ENCODE results near the gene IPPK. TPM values are rescaled to one million over a fixed set of nuclear protein-coding genes. Genes with fewer than 3 reads are reported as not detected.

The IPPK gene
- total RNA-seq, 8 experiments from 2014 or later: 5.5 to 22.3 (median 9.6) TPM

DNA sequence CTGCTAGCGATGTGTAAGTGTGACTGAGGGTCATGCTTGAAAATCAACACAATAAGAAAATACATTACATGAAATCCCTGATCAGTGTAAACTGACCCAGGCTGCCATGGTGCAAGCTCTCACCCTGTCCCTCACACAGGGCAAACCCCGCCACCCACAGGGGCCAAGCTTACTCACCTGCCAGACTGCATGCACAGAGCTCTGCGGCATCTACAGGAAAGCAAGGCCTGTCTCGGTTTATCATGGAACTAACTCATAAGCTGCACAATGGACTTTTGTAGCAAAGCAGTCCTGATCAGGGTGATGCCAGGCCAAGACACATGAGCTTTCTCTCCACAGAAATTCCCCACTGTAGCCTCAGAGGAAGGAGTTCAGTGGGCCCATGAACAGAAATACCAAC is 9.7 kb downstream of the IPPK start:
- WGBS, 10 experiments: 73 to 100% (median 90%) methylated on average over 1 to 3 of the region's 4 CpGs; no CpG with 5 or more reads in 6 of the 10 experiments
- Histone ChIP-seq H3K27ac (no peak overlapping the region), H3K4me3 (no peak overlapping the region), H3K4me1 (replicated peaks in 1 of 2) (peaks cover 5 to 19% of the 10 kb centered on the region in 2 donors)
- peak in 2 of 8 experiments; percentile 5 to 8 for ATAC-seq (replicated peaks in 6 of 8)
- in situ Hi-C loops (cut with MboI; ENCODE audit: low pct_unique_long_range_greater_than_20kb in 2 of 9, low sequenced_read_pairs in 9 of 9, unreplicated experiment in 9 of 9): no loop called here

DNA sequence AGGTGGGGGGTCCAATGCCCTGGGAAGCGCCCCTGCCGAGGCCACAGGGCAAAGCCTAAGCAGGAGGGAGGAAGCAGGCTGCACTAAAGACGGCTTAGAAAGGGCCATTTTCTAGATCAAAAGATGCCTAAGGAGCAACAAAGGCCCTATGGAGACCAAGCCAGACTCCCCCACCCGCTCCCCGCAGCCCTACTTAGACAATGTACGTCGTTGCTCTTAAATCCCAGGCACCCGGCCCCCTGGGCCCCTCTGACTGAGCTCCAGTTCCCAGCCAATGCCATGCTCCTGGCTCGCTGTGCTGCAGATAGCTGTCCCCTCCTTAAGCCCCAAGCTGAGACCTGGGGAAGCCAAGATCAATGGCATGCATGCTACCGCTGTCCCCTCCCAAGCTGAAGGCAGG is 10.3 kb downstream of the IPPK start:
- no peak overlapping the region for H3K27ac ChIP-seq
- 40 to 100% (median 62%) methylated on average over 1 to 7 of the region's 10 CpGs; no CpG with 5 or more reads in 2 of the 10 experiments for WGBS, 10 experiments
- peaks cover 0 to 19% of the 10 kb centered on the region in 2 donors for H3K4me1 ChIP-seq (replicated peaks in 1 of 2)
- in situ Hi-C loops (cut with MboI; ENCODE audit: low pct_unique_long_range_greater_than_20kb in 2 of 9, low sequenced_read_pairs in 9 of 9, unreplicated experiment in 9 of 9): no loop called here
- ATAC-seq (replicated peaks in 6 of 8): peak in 2 of 8 experiments; percentile 49 to 62
- H3K4me3 ChIP-seq: no peak overlapping the region

DNA sequence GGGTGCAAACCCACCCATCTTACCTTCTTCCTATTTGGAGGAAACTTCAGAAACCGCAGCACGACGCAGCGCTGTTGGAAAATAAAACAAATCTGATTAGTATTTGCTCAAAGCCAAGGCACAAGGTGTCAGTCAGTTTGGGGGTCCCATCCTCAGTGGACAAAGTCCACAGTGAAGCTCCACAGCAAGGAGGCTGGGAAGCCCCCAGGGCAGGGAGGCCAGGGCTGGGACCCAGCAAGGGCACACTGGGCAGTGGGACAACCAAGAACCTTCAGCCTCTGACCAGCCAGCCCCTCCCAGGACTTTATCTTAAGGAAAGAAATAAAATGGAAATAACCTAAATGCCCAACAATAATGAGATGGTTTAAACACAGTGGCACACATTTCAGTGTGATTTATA is 11.3 kb downstream of the IPPK start:
- in situ Hi-C loops (cut with MboI; ENCODE audit: low pct_unique_long_range_greater_than_20kb in 2 of 9, low sequenced_read_pairs in 9 of 9, unreplicated experiment in 9 of 9): no loop called here
- Histone ChIP-seq H3K4me3 (no peak overlapping the region), H3K27ac (no peak overlapping the region), H3K4me1 (replicated peaks in 1 of 2) (peaks cover 0 to 19% of the 10 kb centered on the region in 2 donors)
- no peak for ATAC-seq (replicated peaks in 6 of 8)
- 93 to 100% (median 100%) methylated on average over 2 to 4 of the region's 4 CpGs; no CpG with 5 or more reads in 5 of the 10 experiments for WGBS, 10 experiments

DNA sequence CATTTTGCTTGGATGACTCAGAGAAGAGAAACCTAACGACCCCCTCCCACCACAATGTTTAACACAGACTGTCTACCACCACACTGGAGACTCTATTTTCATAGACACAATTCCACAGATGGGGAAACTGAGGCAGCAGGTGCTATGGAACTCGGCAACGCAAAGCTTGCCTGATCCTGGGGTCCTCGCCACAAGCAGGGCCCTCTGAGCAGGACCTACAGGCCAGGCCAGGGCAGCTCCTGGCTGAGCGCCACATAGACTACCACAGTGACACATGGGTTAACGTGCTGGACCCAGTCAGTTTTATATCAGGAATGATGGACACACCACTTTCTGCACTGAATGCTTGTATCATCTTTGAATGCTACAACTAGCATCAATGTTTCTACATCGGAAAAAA is 11.8 kb downstream of the IPPK start:
- H3K27ac ChIP-seq: no peak overlapping the region
- ATAC-seq (replicated peaks in 6 of 8): no peak

DNA sequence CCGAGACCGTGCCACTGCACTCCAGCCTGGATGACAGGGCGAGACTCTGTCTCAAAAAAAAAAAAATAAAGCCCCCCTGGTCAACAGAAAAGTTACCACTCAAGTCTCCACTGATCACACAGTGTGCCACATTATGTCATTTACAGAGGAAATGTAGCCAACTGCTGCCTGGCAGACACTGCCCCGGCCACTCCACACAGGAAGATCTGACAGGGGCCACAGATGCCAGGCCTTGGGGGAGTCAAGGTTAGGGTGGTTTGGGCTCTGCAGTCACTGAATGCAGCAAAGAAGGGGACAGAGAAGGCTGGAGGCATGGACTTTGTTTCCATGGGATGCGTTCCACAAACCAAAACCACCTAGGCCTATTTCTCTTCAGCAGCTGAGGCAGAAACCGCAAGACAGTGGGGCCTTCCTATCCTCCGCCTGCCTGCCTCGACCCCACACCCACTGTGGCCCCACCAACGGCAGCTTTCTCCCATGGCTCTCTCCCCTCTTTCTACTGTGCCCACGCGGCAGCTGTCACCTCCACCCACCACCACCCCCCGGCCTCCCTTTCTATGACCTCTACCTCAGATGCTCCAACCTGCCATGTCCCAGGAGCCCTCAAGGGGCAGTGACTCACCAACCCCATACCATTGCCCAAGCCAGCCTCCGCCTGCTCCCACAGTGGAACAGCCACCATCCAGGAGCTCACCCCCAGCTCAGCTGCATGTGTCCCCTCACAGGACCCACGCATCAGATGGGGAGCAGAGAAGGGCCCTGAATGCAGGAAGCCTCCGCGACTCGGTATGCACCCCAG is 12.4 kb downstream of the IPPK start:
- Histone ChIP-seq H3K4me1 (replicated peaks in 1 of 2) (peaks cover 0 to 19% of the 10 kb centered on the region in 2 donors), H3K4me3 (no peak overlapping the region), H3K27ac (no peak overlapping the region)
- ATAC-seq (replicated peaks in 6 of 8): no peak
- WGBS, 10 experiments: 20 to 100% (median 98%) methylated on average over 1 to 5 of the region's 17 CpGs; no CpG with 5 or more reads in 4 of the 10 experiments
- in situ Hi-C loops (cut with MboI; ENCODE audit: low pct_unique_long_range_greater_than_20kb in 2 of 9, low sequenced_read_pairs in 9 of 9, unreplicated experiment in 9 of 9): no loop called here

More for the DNA sequence above, 11.8 kb downstream of the IPPK start:
- in situ Hi-C loops (cut with MboI; ENCODE audit: low pct_unique_long_range_greater_than_20kb in 2 of 9, low sequenced_read_pairs in 9 of 9, unreplicated experiment in 9 of 9): no loop called here
- peaks cover 0 to 19% of the 10 kb centered on the region in 2 donors for H3K4me1 ChIP-seq (replicated peaks in 1 of 2)
- no peak overlapping the region for H3K4me3 ChIP-seq
- WGBS, 10 experiments: 20 to 100% (median 94%) methylated on average over 1 to 5 of the region's 7 CpGs; no CpG with 5 or more reads in 1 of the 10 experiments

DNA sequence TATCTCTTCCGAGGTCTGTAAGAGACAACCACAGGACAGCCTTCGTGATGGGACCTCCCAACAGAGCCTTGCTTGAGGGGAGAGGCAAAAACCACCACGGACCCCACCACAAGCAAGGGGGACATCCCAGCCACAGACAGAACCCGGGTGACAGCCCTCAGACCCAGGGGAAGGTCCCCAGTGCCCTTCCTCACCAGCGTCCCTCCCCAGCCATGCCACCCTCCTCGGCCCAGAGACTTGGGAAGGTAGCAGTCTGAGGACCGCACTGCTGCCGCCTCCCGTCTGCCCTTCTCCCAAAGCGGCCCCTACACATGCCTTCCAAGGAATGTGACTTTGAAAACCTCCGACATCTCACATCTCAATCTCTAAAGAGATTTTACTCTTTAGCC is 13.4 kb downstream of the IPPK start:
- 60 to 100% (median 90%) methylated on average over 1 to 4 of the region's 11 CpGs; no CpG with 5 or more reads in 3 of the 10 experiments for WGBS, 10 experiments
- H3K4me3 ChIP-seq: no peak overlapping the region
- in situ Hi-C loops (cut with MboI; ENCODE audit: low pct_unique_long_range_greater_than_20kb in 2 of 9, low sequenced_read_pairs in 9 of 9, unreplicated experiment in 9 of 9): no loop called here
- no peak for ATAC-seq (replicated peaks in 6 of 8)
- no peak overlapping the region for H3K27ac ChIP-seq
- peaks cover 0 to 16% of the 10 kb centered on the region in 2 donors for H3K4me1 ChIP-seq (replicated peaks in 1 of 2)

DNA sequence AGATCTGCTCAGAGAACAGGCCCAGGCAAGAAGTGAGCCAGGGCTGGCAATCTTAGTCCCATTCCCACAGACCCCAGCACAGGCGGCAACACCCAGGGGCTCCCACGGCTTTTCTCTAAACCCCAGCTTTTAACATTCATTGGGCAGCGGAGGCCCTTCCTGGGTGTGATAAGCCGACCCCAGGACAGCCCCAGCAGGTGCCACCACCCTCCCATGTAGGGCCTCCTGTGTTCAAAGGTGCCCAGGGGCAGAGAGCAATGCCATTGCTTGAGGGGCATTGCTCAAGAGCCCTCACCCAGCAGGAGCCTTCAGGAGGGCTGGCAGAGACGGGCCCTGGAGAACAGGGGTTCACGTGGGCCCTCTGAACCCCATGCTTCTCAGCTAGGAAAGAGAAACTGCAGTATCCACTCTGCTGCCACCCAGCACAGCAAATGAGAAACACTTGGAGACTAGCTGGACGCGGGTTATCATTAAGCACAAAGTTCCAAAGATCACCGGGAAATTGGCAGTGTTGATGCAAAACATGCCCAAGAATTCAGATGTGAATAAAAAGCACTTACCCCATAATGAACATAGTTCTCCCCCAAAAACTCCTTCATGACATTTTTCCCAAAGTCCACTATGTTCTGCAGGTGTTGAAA is 13.9 kb downstream of the IPPK start:
- in situ Hi-C loops (cut with MboI; ENCODE audit: low pct_unique_long_range_greater_than_20kb in 2 of 9, low sequenced_read_pairs in 9 of 9, unreplicated experiment in 9 of 9): no loop called here
- ATAC-seq (replicated peaks in 6 of 8): no peak
- WGBS, 10 experiments: 17 to 100% (median 88%) methylated on average over 2 to 4 of the region's 9 CpGs; no CpG with 5 or more reads in 5 of the 10 experiments
- Histone ChIP-seq H3K27ac (no peak overlapping the region), H3K4me3 (no peak overlapping the region), H3K4me1 (replicated peaks in 1 of 2) (peaks cover 0 to 13% of the 10 kb centered on the region in 2 donors)

DNA sequence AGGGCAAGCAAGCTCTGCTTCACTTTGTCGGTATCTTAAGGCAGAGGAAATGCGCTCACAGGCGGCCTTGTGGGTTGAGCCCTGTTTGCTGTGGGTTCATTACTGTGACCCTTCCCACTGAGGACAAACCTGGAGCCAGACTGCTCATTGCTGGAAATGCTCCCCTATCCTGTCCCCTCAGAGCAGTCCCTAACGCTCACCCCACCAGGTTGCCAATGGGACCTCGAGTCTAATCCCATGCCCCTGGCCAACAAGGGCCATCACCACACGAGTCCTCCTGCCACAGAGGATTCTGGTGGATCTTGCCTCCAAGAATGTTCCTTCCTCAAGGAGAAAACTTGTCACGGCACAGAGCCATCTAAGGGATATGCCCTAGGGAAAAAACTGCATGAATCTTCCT is 14.6 kb downstream of the IPPK start:
- WGBS, 10 experiments: 47 to 100% (median 80%) methylated on average over 1 to 2 of the region's 7 CpGs; no CpG with 5 or more reads in 5 of the 10 experiments
- Histone ChIP-seq H3K4me1 (replicated peaks in 1 of 2) (peaks cover 0 to 9% of the 10 kb centered on the region in 2 donors), H3K4me3 (no peak overlapping the region), H3K27ac (no peak overlapping the region)
- in situ Hi-C loops (cut with MboI; ENCODE audit: low pct_unique_long_range_greater_than_20kb in 2 of 9, low sequenced_read_pairs in 9 of 9, unreplicated experiment in 9 of 9): no loop called here
- no peak for ATAC-seq (replicated peaks in 6 of 8)

DNA sequence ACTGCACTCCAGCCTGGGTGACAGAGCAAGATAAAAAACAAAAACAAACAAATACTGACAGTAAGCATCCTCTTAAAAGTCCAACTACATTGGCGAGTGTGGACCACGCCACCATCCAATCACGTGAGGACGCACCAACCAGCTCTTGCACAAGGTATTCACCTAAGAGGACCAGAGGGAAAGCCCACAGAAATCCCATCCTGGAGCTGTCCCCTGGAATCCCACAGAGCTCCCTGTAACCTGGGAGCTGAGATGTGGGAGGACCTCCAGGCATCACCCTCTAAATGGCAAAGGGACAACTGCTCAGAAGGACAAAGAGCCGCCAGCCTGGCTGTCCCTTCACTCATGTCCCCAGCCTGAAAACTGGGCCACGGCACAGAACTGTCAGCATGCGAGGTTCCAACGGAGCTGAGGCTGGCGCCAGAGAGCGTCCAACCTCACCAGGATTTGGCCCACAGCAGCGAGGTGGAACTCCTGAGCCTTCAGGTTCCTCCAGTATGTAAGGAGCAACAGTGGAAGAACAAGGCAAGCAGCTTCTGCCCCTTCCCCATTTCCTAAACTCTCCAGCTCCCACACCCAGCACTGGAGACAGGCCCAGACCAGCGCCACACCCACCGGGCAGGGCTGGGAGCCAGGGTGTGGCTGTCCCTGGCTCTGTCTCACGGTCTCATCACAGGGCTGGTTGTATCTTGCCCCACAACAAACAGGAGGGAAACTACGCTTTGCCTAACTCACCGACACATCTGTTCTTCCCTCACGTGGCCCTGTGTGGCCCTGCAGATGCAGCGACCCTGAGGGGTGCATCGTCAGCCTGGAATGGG is 15.2 kb downstream of the IPPK start:
- in situ Hi-C loops (cut with MboI; ENCODE audit: low pct_unique_long_range_greater_than_20kb in 2 of 9, low sequenced_read_pairs in 9 of 9, unreplicated experiment in 9 of 9): no loop called here
- no peak overlapping the region for H3K4me3 ChIP-seq
- WGBS, 10 experiments: 0 to 99% (median 93%) methylated on average over 1 to 10 of the region's 19 CpGs; no CpG with 5 or more reads in 6 of the 10 experiments
- H3K4me1 ChIP-seq (replicated peaks in 1 of 2): peaks cover 0 to 8% of the 10 kb centered on the region in 2 donors
- ATAC-seq (replicated peaks in 6 of 8): peak in 3 of 8 experiments; percentile 64 to 89 (median 74)
- H3K27ac ChIP-seq: no peak overlapping the region

DNA sequence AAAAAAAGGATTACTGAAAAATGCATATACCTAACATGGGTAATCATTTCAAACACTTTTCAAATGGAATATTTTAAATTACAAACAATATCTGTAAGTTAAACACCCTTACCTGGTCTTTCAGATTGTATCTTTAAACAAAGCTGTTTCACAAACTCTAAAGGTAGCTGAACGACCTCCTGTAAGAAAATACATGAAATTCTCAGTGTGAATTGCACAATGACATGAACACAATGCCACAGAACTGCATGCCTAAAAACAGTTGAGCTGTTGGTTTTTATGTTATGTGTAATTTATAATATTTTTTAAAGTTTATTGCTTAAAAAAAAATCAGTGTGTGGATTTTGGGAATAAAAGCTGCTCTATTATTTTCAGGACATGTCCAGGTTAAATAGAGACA is 17.5 kb downstream of the IPPK start:
- H3K27ac ChIP-seq: no peak overlapping the region
- in situ Hi-C loops (cut with MboI; ENCODE audit: low pct_unique_long_range_greater_than_20kb in 2 of 9, low sequenced_read_pairs in 9 of 9, unreplicated experiment in 9 of 9): no loop called here
- 58 to 100% (median 87%) methylated on average over 1 of the region's 1 CpG; no CpG with 5 or more reads in 4 of the 10 experiments for WGBS, 10 experiments

DNA sequence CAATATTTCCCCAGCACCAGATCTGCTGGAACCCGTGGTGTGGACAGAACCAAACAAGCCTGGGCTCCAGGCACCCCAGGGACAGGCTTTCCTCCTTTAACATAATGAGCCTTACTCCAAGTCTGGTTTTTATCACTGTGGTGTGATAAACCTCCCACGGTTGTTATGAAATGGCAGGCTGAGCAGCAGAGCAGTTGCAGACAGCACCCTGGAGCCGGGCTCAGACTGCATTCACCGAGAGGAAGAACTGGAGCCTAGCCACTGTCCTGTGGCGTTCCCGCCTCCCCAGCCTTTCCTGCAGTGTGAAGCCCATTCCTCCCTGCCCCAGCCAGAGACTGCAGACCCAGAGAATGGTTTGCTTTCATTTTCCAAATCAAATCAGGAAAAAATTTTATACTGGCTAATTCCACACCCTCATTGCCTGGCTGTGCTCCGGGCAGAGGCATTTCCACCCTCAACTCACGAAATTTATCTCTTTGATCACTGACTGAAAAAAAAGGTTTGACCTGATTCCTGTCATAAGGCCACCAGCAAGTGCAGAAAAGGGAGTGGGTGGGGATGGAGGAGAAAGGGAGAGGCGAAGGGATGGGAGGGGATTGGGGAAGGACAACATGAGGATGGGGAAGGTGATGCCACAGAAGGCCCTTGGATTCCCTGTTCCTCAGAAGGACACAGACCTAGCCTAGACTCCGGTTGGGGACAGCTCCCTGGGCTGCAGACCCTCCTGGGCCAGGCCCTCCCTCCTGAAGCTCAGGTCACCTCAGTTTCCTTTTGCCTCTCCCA is 18.9 kb downstream of the IPPK start:
- WGBS, 10 experiments: 10 to 100% (median 93%) methylated on average over 1 to 6 of the region's 10 CpGs; no CpG with 5 or more reads in 2 of the 10 experiments
- Histone ChIP-seq H3K4me1 (replicated peaks in 1 of 2) (no peaks in the 10 kb centered on the region), H3K4me3 (no peak overlapping the region), H3K27ac (no peak overlapping the region)
- peak in 2 of 8 experiments; percentile 4 to 11 for ATAC-seq (replicated peaks in 6 of 8)
- in situ Hi-C loops (cut with MboI; ENCODE audit: low pct_unique_long_range_greater_than_20kb in 2 of 9, low sequenced_read_pairs in 9 of 9, unreplicated experiment in 9 of 9): no loop called here

More for the DNA sequence above, 17.5 kb downstream of the IPPK start:
- Histone ChIP-seq H3K4me3 (no peak overlapping the region), H3K4me1 (replicated peaks in 1 of 2) (no peaks in the 10 kb centered on the region)
- no peak for ATAC-seq (replicated peaks in 6 of 8)

DNA sequence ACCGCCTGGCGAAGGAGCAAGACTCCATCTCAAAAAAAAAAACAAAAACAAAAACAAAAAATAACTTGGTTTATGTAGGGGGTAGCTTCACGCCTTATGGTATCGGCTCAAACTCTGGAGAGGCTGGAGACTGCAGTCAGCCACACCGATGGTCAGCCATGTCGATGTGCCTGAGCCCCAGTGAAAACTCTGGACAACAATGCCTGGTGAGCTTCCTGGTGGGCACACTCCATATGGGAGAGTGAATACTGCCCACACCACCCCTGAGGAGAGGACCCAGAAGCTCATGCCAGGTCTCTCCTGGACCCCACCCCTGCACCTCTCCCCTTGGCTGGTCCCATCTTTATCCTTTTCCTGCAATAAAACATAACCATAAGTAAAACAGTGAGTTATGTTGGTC is 19.6 kb downstream of the IPPK start:
- Histone ChIP-seq H3K4me3 (no peak overlapping the region), H3K27ac (no peak overlapping the region), H3K4me1 (replicated peaks in 1 of 2) (no peaks in the 10 kb centered on the region)
- in situ Hi-C loops (cut with MboI; ENCODE audit: low pct_unique_long_range_greater_than_20kb in 2 of 9, low sequenced_read_pairs in 9 of 9, unreplicated experiment in 9 of 9): no loop called here
- 96 to 100% (median 100%) methylated on average over 1 to 6 of the region's 6 CpGs; no CpG with 5 or more reads in 3 of the 10 experiments for WGBS, 10 experiments
- ATAC-seq (replicated peaks in 6 of 8): no peak

Measured in motor neuron (in vitro differentiated cells).